ENCODE measurements around the gene TBC1D3I.
"Not testable (repeated sequence)": the region's sequence is repeated elsewhere in the genome, so short reads cannot be mapped to it uniquely, and the experiment has no call there.

The TBC1D3I gene

DNA sequence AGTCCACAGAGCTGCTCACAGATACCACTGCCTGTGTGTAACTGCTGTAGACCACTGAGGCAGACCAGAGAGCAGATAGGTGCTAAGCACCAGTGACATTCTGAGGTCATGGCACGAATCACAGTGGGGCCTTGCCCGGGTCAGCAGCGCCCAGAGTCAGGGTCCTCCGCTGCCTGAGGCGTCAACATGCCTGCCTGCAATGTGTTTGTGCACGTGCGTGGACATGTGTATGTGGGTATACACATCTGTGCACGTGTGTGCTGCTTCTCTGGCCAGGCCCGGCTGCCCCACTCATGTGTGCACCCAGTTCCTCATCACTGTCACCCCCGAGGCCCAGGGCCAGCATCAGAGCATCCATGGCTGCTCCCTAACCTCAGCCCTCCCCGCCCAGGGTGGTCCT is at the start of gene TBC1D3I:
Gene TBC1D3I (minus strand): TSS at position 101 of the 400 bp plus-strand sequence. CDS start 1,585 bp downstream, outside the sequence.
- DNase-seq = not testable (repeated sequence)

- not testable (repeated sequence) for DNase-seq
Observed at GRCh38 chr17:36295161-36295560, 30.8 kb upstream of the TBC1D3I start.

DNA sequence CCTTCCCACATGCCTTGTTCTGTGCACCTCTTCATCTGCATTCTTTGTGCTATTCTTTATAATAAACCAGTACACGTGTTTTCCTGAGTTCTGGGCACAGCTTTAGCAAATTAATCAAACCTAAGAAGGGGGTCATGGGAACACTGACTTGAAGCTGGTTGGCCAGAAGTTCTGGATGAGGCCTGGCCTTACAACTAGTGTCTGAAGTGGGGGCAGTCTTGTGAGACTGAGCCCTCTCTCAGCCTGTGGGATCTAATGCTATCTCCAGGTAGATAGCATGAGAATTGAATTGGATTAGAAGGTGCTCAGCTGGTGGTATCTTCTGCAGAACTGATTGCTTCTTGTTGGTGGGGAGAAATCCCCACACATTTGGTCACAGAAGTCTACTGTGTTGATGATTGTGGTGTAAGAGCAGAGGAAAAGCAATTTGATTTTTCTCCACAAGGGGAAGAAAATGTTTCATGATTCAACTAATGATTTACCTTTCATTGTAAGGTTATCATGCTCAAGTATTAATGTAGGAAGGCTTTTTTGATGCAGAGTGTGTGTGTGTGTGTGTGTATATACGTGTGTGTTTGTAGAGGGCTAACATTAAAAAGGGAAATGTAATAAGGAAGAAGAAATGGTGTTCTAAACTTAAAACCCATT is 25.7 kb upstream of the TBC1D3I start:
- DNase-seq = not testable (repeated sequence)

DNA sequence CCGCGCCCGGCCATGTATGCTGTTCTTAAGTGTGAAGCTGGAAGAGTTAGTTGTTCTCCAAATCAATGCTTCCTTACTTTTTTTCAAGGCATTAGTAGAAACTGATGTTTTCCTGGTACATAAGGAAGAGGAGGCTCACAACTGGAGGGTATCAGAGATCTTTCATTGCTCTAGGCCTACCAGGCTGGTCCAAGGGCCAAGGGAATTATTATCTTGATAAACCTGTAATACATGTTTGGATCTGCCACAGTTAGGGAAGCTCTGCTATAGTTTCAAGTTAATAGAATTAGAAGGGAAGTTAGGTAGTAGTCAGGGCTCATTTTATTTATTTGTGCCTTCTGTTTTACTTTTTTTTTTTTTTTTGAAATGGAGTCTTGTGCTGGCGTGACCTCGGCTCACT is 19.8 kb upstream of the TBC1D3I start:
- not testable (repeated sequence) for DNase-seq

DNA sequence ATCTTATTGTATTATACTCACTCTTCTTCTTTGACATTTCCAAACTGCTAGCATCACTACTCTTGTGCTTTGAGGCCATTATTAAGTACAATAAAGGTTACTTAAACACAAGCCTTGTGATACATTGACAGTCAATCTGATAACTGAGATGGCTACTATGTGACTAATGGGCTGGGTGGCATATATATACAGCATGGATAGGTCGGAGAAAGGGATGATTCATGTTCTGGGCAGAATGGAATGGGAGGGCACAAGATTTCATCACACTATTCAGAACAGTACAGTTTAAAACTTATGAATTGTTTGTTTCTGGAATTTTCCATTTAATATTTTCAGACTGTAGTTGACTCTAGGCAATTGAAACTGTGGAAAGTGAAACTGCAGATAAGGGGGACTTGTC is 18.9 kb upstream of the TBC1D3I start:
- not testable (repeated sequence) for DNase-seq

DNA sequence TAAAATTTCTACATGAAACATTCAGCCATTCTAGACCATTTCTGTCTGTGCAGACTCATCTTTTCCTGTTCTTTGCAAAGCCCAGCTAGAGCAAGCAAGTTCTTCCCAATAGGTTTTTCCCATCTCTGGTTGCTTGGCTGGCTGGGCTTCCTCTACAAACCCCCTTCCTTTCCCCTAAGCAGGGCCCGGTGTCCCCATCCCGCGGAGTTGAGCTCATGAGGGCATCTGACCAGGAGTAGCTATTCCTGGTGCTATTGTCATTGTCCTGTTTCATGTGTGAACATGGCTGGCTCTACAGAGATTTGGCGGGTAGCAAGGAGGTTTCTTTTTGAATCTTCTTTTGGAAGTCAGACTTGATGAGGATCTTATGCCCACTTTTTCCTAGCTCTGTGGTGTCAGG is 22.3 kb downstream of the TBC1D3I start:
- DNase-seq = not testable (repeated sequence)

DNA sequence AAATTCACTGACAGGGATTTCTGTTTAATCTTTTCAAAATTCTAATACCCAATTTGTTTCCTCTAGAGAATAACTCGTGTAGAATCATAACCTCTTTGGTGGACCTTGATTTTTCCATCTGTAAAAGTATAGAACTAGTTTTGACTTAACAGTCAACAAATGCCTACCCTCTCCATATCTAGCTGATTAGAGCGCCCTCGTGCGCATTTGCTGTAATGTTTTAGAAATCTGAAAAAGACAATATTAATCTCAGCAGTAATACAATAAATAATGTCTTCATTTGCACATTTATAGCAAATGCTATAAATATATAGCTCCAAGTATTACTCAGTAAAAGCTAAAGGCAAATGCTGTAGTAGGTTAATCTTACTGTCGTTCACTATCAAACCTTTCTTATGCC is 34.7 kb downstream of the TBC1D3I start:
- DNase-seq = not testable (repeated sequence)

DNA sequence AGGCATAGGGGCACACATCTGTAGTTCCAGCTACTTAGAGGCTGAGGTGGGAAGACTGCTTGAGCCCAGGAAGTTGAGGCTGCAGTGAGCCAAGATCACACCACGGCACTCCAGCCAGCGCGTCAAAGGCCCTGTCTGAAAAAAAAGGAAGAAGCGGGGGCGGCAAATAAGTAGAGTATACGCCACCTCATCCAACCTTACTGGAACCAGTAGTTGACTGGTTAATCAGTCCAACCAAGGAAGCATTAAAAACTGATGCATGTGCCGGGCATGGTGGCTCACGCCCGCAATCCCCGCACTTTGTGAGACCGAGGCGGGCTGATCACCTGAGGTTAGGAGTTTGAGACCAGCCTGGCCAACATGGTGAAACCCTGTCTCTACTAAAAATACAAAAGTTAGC is 41.4 kb downstream of the TBC1D3I start:
- not testable (repeated sequence) for DNase-seq

- not testable (repeated sequence) for DNase-seq
Observed at GRCh38 chr17:36221581-36222100, 42.7 kb downstream of the TBC1D3I start.

DNA sequence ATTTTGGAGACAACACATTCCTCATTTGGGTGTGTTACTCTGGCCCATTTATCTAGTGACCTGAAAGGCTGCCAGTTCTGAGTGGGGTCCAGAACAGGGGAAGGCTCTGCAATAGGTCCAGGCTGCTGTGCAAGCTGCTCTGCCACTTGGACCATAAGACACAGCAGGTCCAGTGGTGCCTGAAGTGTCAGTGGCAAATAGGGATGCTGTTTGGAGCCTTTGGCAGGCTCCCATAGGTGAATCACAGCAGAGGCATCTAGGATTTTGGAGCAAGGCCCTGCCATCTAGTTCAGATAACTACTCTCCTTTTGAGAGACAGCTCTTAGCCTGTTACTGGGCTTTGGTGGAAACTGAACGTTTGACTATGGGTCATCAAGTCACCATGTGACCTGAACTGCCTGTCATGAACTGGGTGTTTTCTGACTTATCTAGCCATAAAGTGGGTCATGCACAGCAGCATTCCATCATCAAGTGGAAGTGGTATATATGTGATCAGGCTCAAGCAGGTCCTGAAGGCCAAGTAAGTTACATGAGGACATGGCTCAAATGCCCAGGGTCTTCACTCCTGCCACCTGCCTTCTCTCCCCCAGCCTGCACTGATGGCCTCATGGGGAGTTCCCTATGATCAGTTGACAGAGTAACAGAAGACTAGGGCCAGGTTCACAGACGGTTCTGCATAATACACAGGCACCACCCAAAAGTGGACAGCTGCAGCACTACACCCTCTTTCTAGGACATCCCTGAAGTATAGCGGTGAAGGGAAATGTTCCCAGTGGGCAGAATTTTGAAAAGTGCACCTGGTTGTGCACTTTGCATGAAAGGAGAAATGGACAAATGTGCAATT is 43.4 kb downstream of the TBC1D3I start:
- not testable (repeated sequence) for DNase-seq

DNA sequence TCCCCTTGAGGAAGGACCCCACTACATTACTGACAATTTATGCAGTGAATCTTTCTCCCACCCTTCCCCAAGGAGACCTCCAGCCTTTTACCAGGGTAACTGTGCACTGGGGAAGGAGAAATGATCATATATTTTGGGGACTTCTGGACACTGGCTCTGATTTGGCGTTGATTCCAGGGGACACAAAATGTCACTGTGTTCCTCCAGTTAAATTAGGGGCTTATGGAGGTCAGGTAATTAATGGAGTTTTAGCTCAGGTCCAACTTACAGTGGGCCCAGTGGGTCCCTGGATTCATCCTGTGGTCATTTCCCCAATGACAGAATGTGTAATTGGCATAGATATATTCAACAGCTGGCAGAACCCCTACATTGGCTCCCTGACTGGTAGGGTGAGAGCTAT is 44.8 kb downstream of the TBC1D3I start:
- not testable (repeated sequence) for DNase-seq

- DNase-seq = not testable (repeated sequence)
Observed at GRCh38 chr17:36215406-36216308, 48.7 kb downstream of the TBC1D3I start.

GRCh38 chr17:36214918-36215317 is 49.5 kb downstream of the TBC1D3I start:
- peak; percentile 62 for DNase-seq

GRCh38 chr17:36213695-36214094 is 50.7 kb downstream of the TBC1D3I start:
- no peak for DNase-seq

- peak; percentile 45 for DNase-seq
Observed at GRCh38 chr17:36212966-36213365, 51.4 kb downstream of the TBC1D3I start.

- no peak for DNase-seq
Observed at GRCh38 chr17:36212272-36212605, 52.1 kb downstream of the TBC1D3I start.

DNA sequence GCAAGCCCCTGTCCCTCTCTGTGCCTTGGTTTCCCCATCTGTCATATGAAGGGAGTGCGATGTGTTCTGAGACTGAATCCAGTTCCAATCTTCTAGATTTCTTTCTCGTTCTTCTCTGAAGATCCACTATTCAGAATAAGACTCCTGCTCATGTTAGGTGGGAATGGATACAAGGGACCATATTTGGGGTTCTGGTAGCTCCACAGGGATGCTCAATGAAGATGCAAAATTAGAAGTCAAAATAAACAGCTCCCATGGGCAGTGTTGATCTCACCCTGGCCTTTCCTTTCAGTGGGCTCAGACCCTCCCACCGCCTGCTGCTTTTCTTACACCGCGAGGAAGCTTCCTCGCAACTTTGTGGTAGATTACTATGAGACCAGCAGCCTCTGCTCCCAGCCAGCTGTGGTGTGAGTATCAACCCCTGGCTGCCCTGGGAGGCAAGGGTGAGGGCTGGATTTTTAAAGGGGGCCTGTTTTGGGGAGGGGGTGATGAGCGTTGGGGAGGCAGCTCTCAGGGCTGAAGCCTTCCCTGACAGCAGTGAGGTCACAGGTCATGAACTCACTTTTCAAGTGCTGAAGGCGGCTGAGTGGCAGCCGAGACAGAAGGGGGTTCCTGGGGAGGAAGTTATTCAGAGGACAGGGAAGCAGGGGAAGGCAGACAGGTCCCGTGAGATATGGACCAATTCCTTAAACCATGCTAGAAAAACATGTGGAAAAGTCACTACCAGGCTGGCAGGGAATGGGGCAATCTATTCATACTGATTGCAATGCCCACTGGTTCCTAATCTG is 52.7 kb downstream of the TBC1D3I start:
- DNase-seq = not testable (repeated sequence)

GRCh38 chr17:36210439-36211211 is 53.7 kb downstream of the TBC1D3I start, which contains the start of gene CCL4L2:
CCL4L2 (plus strand) TSS chr17:36211063.
- DNase-seq = peak; percentile 53

- no peak for DNase-seq
Observed at GRCh38 chr17:36209575-36209974, 54.8 kb downstream of the TBC1D3I start.

DNA sequence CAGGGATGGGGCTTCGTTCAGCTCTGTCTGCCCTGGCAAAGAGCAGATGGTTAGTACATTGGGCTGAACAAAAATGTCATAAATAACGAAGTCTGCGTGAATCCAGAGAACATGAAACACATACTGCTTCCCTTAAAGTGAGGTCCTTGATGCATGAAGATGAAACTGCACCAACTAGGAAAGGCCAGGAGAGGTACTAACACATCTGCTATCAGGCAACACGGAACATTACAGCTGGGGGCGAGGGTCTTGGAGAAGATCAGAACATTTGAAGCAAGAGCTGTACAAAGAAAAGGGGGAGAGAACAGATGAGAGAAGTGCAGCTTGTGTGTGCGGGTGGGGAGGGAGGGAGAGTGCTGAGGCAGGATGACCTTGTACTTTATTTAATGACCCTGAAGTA is 57.0 kb downstream of the TBC1D3I start:
- not testable (repeated sequence) for DNase-seq

DNA sequence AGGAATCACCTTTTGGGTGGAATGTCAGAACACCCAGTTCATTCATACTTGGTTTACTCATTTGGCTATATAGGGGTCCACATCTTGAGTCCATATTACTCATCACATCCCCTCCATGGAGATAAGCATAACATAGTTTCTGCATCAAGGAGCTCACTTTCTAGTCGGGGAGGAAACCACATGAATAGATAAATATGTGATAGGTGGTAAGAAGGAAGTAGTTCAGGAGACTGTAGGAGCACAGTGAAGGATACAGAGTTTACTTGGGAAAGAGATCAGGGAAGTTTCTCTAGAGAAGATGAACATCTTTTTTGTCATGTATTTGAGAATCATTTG is 57.9 kb downstream of the TBC1D3I start:
- peak; percentile 52 for DNase-seq

Measured in hematopoietic multipotent progenitor cell treated with erythropoietin and hydrocortisone succinate and interleukin-3 and kit ligand, for 4 days (in vitro differentiated cells).